Neural crest cell (in vitro differentiated cells): ENCODE results near the gene IKZF3. TPM values are rescaled to one million over a fixed set of nuclear protein-coding genes. Genes with fewer than 3 reads are reported as not detected.

Source experiments
- DNase-seq: peaks from one replicate; pipeline ENCODE4 v3.0.0; 2021; ENCODE audit warnings: low read depth, mixed read lengths, low spot score
- H3K27ac Mint-ChIP-seq: one replicate; pipeline ENCODE4 v1.8.0; 2021; ENCODE audit warnings: mild to moderate bottlenecking, mixed read lengths; ENCODE audit not compliant: unreplicated experiment
- H3K27me3 Mint-ChIP-seq: 2 replicates; pipeline ENCODE4 v1.8.0; 2021; ENCODE audit warnings: low read depth, mild to moderate bottlenecking, mixed read lengths
- H3K36me3 Mint-ChIP-seq: 2 replicates; pipeline ENCODE4 v1.8.0; 2021; ENCODE audit warnings: low read depth, mild to moderate bottlenecking, mixed read lengths
- H3K4me1 Mint-ChIP-seq: 2 replicates; pipeline ENCODE4 v1.8.0; 2021; ENCODE audit warnings: mixed read lengths
- H3K4me3 Mint-ChIP-seq: one replicate; pipeline ENCODE4 v1.8.0; 2021; ENCODE audit warnings: mild to moderate bottlenecking, mixed read lengths
- H3K9me3 Mint-ChIP-seq: 2 replicates; pipeline ENCODE4 v1.8.0; 2021; ENCODE audit warnings: mixed read lengths
- total RNA-seq: library from RNA; stranded (reverse); gene quantifications from 2 replicates; pipeline ENCODE4 v1.2.1, GENCODE V29; 2021
- TF ChIP-seq, protein P1 (sequence below): fragments of 200-600 bp; sonication (generic); conservative IDR thresholded peaks from 2 replicates; pipeline ENCODE4 v1.5.0; 2021; ENCODE audit warnings: antibody characterized with exemption, mild to moderate bottlenecking

Gene IKZF3
- total RNA-seq, 1 donor from 2014 or later, result not detected

DNA sequence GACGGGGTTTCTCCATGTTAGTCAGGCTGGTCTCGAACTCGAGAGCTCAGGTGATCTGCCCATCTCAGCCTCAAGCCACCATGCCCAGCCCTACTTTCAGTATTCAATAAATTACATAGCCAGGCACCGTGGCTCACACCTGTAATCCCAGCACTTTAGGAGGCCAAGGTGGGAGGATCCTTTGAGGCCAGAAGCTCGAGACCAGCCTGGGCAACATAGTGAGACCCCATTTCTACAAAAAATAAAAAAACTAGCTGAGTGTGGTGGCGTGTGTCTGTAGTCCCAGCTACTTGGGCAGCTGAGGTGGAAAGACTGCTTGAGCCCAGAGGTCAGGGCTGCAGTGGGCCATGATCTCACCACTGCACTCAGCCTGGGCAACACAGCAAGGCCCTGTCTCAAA is 142.0 kb downstream of the IKZF3 start:
- H3K4me3 Mint-ChIP-seq, result no peak overlapping the region
- no peaks in the 10 kb centered on the region for H3K9me3 Mint-ChIP-seq
- H3K4me1 Mint-ChIP-seq, result no peaks in the 10 kb centered on the region
- DNase-seq, result no peak
- no peaks in the 10 kb centered on the region for H3K27me3 Mint-ChIP-seq
- H3K36me3 Mint-ChIP-seq, result peaks cover 3% of the 10 kb centered on the region
- TF ChIP-seq, protein P1, sequence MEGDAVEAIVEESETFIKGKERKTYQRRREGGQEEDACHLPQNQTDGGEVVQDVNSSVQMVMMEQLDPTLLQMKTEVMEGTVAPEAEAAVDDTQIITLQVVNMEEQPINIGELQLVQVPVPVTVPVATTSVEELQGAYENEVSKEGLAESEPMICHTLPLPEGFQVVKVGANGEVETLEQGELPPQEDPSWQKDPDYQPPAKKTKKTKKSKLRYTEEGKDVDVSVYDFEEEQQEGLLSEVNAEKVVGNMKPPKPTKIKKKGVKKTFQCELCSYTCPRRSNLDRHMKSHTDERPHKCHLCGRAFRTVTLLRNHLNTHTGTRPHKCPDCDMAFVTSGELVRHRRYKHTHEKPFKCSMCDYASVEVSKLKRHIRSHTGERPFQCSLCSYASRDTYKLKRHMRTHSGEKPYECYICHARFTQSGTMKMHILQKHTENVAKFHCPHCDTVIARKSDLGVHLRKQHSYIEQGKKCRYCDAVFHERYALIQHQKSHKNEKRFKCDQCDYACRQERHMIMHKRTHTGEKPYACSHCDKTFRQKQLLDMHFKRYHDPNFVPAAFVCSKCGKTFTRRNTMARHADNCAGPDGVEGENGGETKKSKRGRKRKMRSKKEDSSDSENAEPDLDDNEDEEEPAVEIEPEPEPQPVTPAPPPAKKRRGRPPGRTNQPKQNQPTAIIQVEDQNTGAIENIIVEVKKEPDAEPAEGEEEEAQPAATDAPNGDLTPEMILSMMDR, result no peak
- H3K27ac Mint-ChIP-seq, result no peak overlapping the region

DNA sequence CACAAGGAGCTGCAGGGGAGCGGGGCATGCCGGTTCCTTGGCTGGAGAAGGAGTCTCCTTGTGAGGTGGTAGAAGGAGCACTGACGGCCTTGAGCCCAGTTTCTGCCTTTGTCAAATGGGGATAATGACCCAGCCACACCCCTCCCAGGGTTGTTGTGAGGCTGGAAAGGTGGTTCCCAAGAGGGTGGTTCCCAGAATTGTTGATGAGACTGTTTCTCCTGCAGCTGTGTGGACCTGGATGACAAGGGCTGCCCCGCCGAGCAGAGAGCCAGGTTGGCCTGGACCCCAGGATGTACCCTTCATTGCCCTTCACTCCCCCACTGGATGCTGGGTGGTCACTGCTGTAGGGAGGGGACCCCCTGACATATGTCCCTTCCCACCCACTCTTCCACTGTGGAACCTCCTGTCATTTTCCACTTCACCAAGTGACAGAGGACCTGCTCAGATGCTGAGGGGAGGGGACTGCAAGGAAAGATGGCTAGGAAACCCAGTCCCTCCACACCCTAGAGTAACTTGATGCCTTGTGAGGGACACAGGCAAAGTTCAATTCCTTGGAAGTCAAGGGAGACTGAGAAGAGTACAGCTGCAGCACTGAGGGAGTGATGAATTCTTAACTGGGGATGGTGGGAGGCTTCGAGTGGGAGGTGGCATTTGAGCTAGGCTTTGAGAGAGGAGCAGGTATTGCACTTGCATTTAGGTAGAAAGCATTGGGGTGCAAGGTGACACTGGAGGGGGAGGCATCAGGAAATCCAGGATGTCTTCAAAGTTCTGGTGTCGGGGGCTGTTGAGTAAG is 144.4 kb downstream of the IKZF3 start:
- H3K36me3 Mint-ChIP-seq, result peaks cover 3% of the 10 kb centered on the region
- H3K27ac Mint-ChIP-seq, result no peak overlapping the region
- no peaks in the 10 kb centered on the region for H3K27me3 Mint-ChIP-seq

DNA sequence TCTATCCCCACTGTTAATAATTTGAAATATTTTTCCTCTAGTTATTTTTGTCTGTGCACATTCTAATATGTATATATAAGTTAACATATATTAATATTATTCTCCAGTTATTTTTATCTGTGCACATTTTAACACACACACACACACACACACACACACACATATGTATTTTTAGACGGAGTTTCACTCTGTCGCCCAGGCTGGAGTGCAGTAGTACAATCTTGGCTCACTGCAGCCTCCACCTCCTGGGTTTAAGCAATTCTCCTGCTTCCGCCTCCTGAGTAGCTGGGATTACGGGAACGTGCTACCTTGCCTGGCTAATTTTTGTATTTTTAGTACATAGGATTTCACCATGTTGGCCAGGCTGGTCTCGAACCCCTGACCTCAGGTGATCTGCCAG is 146.5 kb downstream of the IKZF3 start:
- no peak for DNase-seq
- H3K36me3 Mint-ChIP-seq, result peaks cover 3% of the 10 kb centered on the region
- H3K9me3 Mint-ChIP-seq, result no peaks in the 10 kb centered on the region
- no peaks in the 10 kb centered on the region for H3K27me3 Mint-ChIP-seq
- H3K4me3 Mint-ChIP-seq, result no peak overlapping the region
- no peaks in the 10 kb centered on the region for H3K4me1 Mint-ChIP-seq
- H3K27ac Mint-ChIP-seq, result no peak overlapping the region
- TF ChIP-seq, protein P1, result no peak

More for the DNA sequence above, 144.4 kb downstream of the IKZF3 start:
- TF ChIP-seq, protein P1, result no peak
- H3K4me1 Mint-ChIP-seq, result no peaks in the 10 kb centered on the region
- no peaks in the 10 kb centered on the region for H3K9me3 Mint-ChIP-seq
- no peak overlapping the region for H3K4me3 Mint-ChIP-seq
- DNase-seq, result no peak

DNA sequence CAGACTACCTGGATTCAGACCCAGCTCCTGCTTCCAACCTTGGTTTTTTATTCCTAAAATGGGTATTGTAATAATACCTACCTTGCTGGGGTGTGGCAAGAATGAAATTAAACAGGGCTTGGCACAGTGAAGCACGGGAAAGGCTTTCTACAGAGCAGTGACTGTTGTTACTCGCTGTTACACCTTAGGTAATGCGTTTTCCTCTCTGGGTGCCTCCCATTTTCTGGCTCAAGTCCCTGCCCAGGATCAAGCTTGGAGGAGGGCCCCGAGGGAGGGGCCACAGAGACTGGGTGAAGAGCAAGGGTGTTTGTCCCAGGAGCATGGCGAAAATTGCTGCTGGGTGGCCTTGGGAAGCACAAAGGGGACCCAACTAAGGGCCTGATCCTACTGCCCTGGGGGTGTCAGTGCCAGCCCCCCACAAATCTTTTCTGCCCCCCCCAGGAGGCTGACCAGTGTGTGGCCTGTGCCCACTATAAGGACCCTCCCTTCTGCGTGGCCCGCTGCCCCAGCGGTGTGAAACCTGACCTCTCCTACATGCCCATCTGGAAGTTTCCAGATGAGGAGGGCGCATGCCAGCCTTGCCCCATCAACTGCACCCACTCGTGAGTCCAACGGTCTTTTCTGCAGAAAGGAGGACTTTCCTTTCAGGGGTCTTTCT is 147.1 kb downstream of the IKZF3 start:
- Mint-ChIP-seq H3K27ac (no peak overlapping the region), H3K36me3 (peaks cover 3% of the 10 kb centered on the region), H3K9me3 (no peaks in the 10 kb centered on the region), H3K4me1 (no peaks in the 10 kb centered on the region), H3K4me3 (no peak overlapping the region), H3K27me3 (no peaks in the 10 kb centered on the region)
- TF ChIP-seq, protein P1, result no peak
- no peak for DNase-seq

DNA sequence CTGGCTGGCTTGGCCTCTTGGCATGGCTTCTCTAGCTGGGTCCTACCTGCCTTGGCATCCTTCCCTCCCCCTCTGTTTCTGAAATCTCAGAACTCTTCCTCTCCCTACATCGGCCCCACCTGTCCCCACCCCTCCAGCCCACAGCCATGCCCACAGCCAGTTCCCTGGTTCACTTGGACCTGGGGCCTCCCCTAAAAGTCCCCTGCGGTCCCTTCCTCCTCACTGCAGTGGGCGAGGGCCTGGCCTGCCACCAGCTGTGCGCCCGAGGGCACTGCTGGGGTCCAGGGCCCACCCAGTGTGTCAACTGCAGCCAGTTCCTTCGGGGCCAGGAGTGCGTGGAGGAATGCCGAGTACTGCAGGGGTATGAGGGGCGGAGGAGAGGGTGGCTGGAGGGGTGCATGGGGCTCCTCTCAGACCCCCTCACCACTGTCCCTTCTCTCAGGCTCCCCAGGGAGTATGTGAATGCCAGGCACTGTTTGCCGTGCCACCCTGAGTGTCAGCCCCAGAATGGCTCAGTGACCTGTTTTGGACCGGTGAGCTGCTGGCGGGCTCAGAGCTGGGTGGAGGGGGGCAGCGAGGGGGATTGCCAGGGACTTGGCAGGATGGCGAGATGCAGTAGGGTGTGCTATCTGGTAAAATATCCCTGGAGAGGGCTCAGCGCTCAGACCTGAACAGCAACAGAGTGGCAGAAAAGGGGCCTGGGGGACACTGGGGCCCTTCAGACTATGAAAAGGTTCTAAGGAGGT is 147.9 kb downstream of the IKZF3 start:
- TF ChIP-seq, protein P1, result no peak
- Mint-ChIP-seq H3K4me1 (no peaks in the 10 kb centered on the region), H3K4me3 (no peak overlapping the region), H3K9me3 (no peaks in the 10 kb centered on the region), H3K27me3 (no peaks in the 10 kb centered on the region), H3K36me3 (peaks cover 3% of the 10 kb centered on the region), H3K27ac (no peak overlapping the region)
- no peak for DNase-seq
